ENCODE results near the gene BCL7C. TPM values are rescaled to one million over a fixed set of nuclear protein-coding genes. Genes with fewer than 3 reads are reported as not detected.

BCL7C gene
- total RNA-seq, 1 experiment from 2014 or later = 45.8 TPM

DNA sequence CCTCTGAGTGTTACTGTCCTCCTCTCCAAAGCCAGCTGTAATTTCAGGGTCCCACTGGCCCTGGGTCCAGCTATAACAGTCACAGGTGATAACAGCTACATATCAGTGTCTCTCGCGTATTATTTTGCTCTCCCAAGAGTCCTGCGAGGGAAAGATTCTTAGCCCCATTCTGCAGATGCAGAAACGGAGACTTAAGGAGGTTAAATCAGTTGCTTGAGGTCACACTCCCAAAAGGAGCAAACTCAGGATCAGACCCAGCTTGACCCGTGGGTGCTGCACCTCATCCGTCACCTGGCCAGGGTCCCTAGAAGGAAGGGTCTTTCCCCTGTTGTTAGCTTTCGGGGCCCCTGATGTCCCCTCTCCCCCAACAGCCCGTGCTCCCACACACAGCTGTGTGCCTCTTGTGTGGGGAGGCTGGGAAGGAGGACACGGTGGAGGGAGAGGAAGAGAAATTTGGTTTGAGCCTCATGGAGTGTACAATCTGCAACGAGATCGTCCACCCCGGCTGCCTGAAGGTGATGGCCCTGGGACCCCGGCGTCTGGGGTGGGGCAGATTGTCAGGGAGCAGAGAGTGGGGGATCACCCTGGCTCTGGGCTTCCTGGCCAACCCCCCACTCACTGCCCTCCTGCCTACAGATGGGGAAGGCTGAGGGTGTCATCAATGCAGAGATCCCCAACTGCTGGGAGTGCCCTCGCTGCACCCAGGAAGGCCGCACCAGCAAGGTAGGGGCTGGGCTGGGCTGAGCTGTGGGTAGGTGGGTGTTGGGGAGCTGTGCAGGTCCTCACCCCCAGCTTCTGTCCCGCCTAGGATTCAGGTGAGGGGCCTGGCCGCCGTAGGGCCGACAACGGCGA is 33.3 kb upstream of the BCL7C start:
- no TSS peak for BruUV-seq (replicated peaks)
- no peak for TF ChIP-seq SIN3A (IDR thresholded peaks at IDR 0.05; ENCODE audit: borderline replicate concordance, insufficient read depth, low read depth, low read length)
- no peaks in the 10 kb centered on the region for H3K9me3 ChIP-seq (ENCODE audit: control insufficient read depth, insufficient read depth, low read depth, low read length)
- intact Hi-C loops (cut with micrococcal nuclease; ENCODE audit: unreplicated experiment) = no loop called here
- peaks cover 9% of the 10 kb centered on the region for H3K4me1 ChIP-seq (ENCODE audit: control insufficient read depth, insufficient read depth, low read length)
- H3K4me3 ChIP-seq (ENCODE audit: low read depth in 2 of 2, low read length in 2 of 2) = no peak overlapping the region
- H3K27me3 ChIP-seq (ENCODE audit: control insufficient read depth, insufficient read depth, low read length) = no peaks in the 10 kb centered on the region
- H3K27ac ChIP-seq (ENCODE audit: low read length) = no peak overlapping the region
- H3K36me3 ChIP-seq (ENCODE audit: control insufficient read depth, insufficient read depth, low read length) = no peaks in the 10 kb centered on the region
- no peak for DNase-seq (ENCODE audit: low read depth, low spot score)
- ChIA-PET CTCF (interaction anchor here (0.5 to 0.8 kb wide), 3 partner anchors 30 to 190 kb away, joined by 3 to 14 read pairs (median 4); partner anchors contain the start of gene KAT8), POLR2A (interaction anchor here (0.6 kb wide), 1 partner anchor 57 kb away, joined by 3 read pairs; no protein-coding TSS in a partner anchor)
- in situ Hi-C loops (cut with HindIII; ENCODE audit: low pct_unique_long_range_greater_than_20kb, low sequenced_read_pairs) = no loop called here
- ATAC-seq = no peak

DNA sequence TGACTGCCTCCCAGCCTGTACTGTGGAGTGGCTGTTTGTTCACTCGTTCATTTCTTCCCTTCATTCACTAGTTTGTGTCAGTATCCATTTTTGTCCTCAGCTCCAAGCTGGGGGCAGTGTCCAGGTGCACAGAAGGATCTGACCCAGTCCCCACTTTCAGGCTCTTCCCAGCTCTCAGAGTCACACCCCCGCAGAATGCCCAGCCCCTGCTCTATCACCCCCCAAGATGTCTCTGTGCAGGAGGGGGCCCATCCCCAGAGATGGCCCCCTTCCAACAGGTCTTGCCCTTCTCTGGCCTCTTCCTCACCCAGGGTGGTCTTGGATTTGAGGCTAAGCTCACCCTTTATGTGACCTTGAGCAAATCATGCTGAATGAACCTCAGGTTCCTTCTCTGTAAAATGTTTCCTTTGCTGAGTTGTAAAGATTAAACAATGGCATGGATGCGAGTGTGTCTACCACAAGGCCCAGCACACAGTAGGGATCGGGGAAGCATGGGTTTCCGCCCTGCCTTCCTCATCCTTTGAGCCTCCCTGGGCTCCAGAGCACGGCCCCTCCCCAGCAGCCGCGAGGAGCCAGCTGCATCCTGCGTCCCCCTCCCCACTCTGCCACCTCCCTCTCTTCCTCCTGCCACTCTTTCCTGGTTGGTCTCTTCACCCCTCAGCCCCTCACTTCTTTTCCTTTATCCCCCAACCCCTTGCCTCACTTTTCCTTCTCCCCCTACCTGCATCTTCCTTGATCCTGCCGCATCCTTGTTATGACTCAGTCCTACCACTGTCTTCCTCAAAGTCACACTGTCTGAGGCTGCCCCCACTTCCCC is 32.3 kb upstream of the BCL7C start:
- Histone ChIP-seq H3K36me3 (ENCODE audit: control insufficient read depth, insufficient read depth, low read length) (no peaks in the 10 kb centered on the region), H3K27me3 (ENCODE audit: control insufficient read depth, insufficient read depth, low read length) (no peaks in the 10 kb centered on the region), H3K4me3 (ENCODE audit: low read depth in 2 of 2, low read length in 2 of 2) (no peak overlapping the region), H3K4me1 (ENCODE audit: control insufficient read depth, insufficient read depth, low read length) (peaks cover 9% of the 10 kb centered on the region), H3K9me3 (ENCODE audit: control insufficient read depth, insufficient read depth, low read depth, low read length) (no peaks in the 10 kb centered on the region), H3K27ac (ENCODE audit: low read length) (no peak overlapping the region)
- in situ Hi-C loops (cut with HindIII; ENCODE audit: low pct_unique_long_range_greater_than_20kb, low sequenced_read_pairs) (no loop called here), intact Hi-C loops (cut with micrococcal nuclease; ENCODE audit: unreplicated experiment) (no loop called here)
- no peak for ATAC-seq
- BruUV-seq (replicated peaks) = no TSS peak
- CTCF ChIA-PET = interaction anchor here (0.5 kb wide), 1 partner anchor 29 kb away, joined by 3 read pairs; no protein-coding TSS in a partner anchor
- POLR2A ChIA-PET = no interaction called here
- DNase-seq (ENCODE audit: low read depth, low spot score) = no peak
- TF ChIP-seq, protein P1, sequence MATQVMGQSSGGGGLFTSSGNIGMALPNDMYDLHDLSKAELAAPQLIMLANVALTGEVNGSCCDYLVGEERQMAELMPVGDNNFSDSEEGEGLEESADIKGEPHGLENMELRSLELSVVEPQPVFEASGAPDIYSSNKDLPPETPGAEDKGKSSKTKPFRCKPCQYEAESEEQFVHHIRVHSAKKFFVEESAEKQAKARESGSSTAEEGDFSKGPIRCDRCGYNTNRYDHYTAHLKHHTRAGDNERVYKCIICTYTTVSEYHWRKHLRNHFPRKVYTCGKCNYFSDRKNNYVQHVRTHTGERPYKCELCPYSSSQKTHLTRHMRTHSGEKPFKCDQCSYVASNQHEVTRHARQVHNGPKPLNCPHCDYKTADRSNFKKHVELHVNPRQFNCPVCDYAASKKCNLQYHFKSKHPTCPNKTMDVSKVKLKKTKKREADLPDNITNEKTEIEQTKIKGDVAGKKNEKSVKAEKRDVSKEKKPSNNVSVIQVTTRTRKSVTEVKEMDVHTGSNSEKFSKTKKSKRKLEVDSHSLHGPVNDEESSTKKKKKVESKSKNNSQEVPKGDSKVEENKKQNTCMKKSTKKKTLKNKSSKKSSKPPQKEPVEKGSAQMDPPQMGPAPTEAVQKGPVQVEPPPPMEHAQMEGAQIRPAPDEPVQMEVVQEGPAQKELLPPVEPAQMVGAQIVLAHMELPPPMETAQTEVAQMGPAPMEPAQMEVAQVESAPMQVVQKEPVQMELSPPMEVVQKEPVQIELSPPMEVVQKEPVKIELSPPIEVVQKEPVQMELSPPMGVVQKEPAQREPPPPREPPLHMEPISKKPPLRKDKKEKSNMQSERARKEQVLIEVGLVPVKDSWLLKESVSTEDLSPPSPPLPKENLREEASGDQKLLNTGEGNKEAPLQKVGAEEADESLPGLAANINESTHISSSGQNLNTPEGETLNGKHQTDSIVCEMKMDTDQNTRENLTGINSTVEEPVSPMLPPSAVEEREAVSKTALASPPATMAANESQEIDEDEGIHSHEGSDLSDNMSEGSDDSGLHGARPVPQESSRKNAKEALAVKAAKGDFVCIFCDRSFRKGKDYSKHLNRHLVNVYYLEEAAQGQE (IDR thresholded peaks at IDR 0.05; ENCODE audit: insufficient read depth in 1 of 2, low read depth in 2 of 2, low read length in 1 of 2) = no peak
- TF ChIP-seq, protein P2, sequence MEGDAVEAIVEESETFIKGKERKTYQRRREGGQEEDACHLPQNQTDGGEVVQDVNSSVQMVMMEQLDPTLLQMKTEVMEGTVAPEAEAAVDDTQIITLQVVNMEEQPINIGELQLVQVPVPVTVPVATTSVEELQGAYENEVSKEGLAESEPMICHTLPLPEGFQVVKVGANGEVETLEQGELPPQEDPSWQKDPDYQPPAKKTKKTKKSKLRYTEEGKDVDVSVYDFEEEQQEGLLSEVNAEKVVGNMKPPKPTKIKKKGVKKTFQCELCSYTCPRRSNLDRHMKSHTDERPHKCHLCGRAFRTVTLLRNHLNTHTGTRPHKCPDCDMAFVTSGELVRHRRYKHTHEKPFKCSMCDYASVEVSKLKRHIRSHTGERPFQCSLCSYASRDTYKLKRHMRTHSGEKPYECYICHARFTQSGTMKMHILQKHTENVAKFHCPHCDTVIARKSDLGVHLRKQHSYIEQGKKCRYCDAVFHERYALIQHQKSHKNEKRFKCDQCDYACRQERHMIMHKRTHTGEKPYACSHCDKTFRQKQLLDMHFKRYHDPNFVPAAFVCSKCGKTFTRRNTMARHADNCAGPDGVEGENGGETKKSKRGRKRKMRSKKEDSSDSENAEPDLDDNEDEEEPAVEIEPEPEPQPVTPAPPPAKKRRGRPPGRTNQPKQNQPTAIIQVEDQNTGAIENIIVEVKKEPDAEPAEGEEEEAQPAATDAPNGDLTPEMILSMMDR (IDR thresholded peaks at IDR 0.05) = no peak
- TF ChIP-seq TCF7L2 (IDR thresholded peaks at IDR 0.05; ENCODE audit: low read depth, low read length) (no peak), SIN3A (IDR thresholded peaks at IDR 0.05; ENCODE audit: borderline replicate concordance, insufficient read depth, low read depth, low read length) (no peak)
